ENCODE data around the gene GPER1. TPM values are rescaled to one million over a fixed set of nuclear protein-coding genes. Genes with fewer than 3 reads are reported as not detected.

Gene GPER1
- total RNA-seq, 2 experiments from 2014 or later = not detected

- no peak overlapping the region for H3K27ac ChIP-seq (ENCODE audit: low read depth in 1 of 2, low read length in 2 of 2)
- H3K27me3 ChIP-seq (ENCODE audit: control insufficient read depth in 1 of 2, insufficient read depth in 2 of 2, low read length in 2 of 2) = no peaks in the 10 kb centered on the region
- Mint-ChIP-seq H3K36me3 (ENCODE audit: low read depth) (peaks cover 13% of the 10 kb centered on the region), H3K4me3 (no peak overlapping the region), H3K27ac (no peak overlapping the region), H3K4me1 (ENCODE audit: low read depth) (no peaks in the 10 kb centered on the region), H3K27me3 (no peaks in the 10 kb centered on the region), H3K9me3 (no peaks in the 10 kb centered on the region)
- ATAC-seq (ENCODE audit: poor library complexity) = no peak
- H3K36me3 ChIP-seq (ENCODE audit: insufficient read depth, low read length) = peaks cover 12% of the 10 kb centered on the region
- intact Hi-C loops (cut with DNase I, micrococcal nuclease) = no loop called here
- no peaks in the 10 kb centered on the region for H3K9me3 ChIP-seq (ENCODE audit: control insufficient read depth in 1 of 2, insufficient read depth in 1 of 2, low read length in 2 of 2)
- CTCF ChIA-PET = no interaction called here
- no peak for DNase-seq
- no peak for TF ChIP-seq CTCF (IDR thresholded peaks at IDR 0.05)
- H3K4me1 ChIP-seq (ENCODE audit: insufficient read depth, low read length) = no peaks in the 10 kb centered on the region
- POLR2A ChIA-PET = no interaction called here
- no peak overlapping the region for H3K4me3 ChIP-seq (ENCODE audit: low read length)
Observed at GRCh38 chr7:1125603-1125969, 37.7 kb downstream of the GPER1 start.

GRCh38 chr7:1127001-1127400 lies 39.1 kb downstream of the GPER1 start:
- Mint-ChIP-seq H3K4me1 (ENCODE audit: low read depth) (no peaks in the 10 kb centered on the region), H3K27me3 (no peaks in the 10 kb centered on the region), H3K9me3 (no peaks in the 10 kb centered on the region), H3K4me3 (no peak overlapping the region), H3K36me3 (ENCODE audit: low read depth) (peaks cover 13% of the 10 kb centered on the region), H3K27ac (no peak overlapping the region)
- H3K36me3 ChIP-seq (ENCODE audit: insufficient read depth, low read length) = peaks cover 12% of the 10 kb centered on the region
- H3K27ac ChIP-seq (ENCODE audit: low read depth in 1 of 2, low read length in 2 of 2) = no peak overlapping the region
- DNase-seq (no peak), ATAC-seq (ENCODE audit: poor library complexity) (no peak)
- H3K9me3 ChIP-seq (ENCODE audit: control insufficient read depth in 1 of 2, insufficient read depth in 1 of 2, low read length in 2 of 2) = no peaks in the 10 kb centered on the region
- no peaks in the 10 kb centered on the region for H3K4me1 ChIP-seq (ENCODE audit: insufficient read depth, low read length)
- ChIA-PET POLR2A (no interaction called here), CTCF (no interaction called here)
- intact Hi-C loops (cut with DNase I, micrococcal nuclease) = no loop called here
- no peak for TF ChIP-seq CTCF (IDR thresholded peaks at IDR 0.05)
- no peak overlapping the region for H3K4me3 ChIP-seq (ENCODE audit: low read length)
- H3K27me3 ChIP-seq (ENCODE audit: control insufficient read depth in 1 of 2, insufficient read depth in 2 of 2, low read length in 2 of 2) = no peaks in the 10 kb centered on the region

GRCh38 chr7:1129431-1129830 lies 41.5 kb downstream of the GPER1 start:
- H3K4me3 Mint-ChIP-seq = no peak overlapping the region
- no peaks in the 10 kb centered on the region for H3K27me3 Mint-ChIP-seq
- no peak for DNase-seq
- Histone ChIP-seq H3K4me1 (ENCODE audit: insufficient read depth, low read length) (no peaks in the 10 kb centered on the region), H3K4me3 (ENCODE audit: low read length) (no peak overlapping the region), H3K27ac (ENCODE audit: low read depth in 1 of 2, low read length in 2 of 2) (no peak overlapping the region), H3K36me3 (ENCODE audit: insufficient read depth, low read length) (peaks cover 10% of the 10 kb centered on the region), H3K9me3 (ENCODE audit: control insufficient read depth in 1 of 2, insufficient read depth in 1 of 2, low read length in 2 of 2) (no peaks in the 10 kb centered on the region), H3K27me3 (ENCODE audit: control insufficient read depth in 1 of 2, insufficient read depth in 2 of 2, low read length in 2 of 2) (no peaks in the 10 kb centered on the region)
- H3K4me1 Mint-ChIP-seq (ENCODE audit: low read depth) = no peaks in the 10 kb centered on the region
- no peak for TF ChIP-seq CTCF (IDR thresholded peaks at IDR 0.05)
- ChIA-PET CTCF (no interaction called here), POLR2A (no interaction called here)
- H3K27ac Mint-ChIP-seq = no peak overlapping the region
- H3K36me3 Mint-ChIP-seq (ENCODE audit: low read depth) = peaks cover 19% of the 10 kb centered on the region
- intact Hi-C loops (cut with DNase I, micrococcal nuclease) = no loop called here
- H3K9me3 Mint-ChIP-seq = no peaks in the 10 kb centered on the region
- no peak for ATAC-seq (ENCODE audit: poor library complexity)

Measured in CD4-positive, alpha-beta T cell (primary cell).